ENCODE measurements around the gene HNRNPF. TPM values are rescaled to one million over a fixed set of nuclear protein-coding genes. Genes with fewer than 3 reads are reported as not detected.

HNRNPF gene
- total RNA-seq, 6 experiments from 2014 or later, result 106 to 160 (median 121) TPM

GRCh38 chr10:43355749-43356371, 53.1 kb downstream of the HNRNPF start:
- Histone ChIP-seq H3K27ac (no peak overlapping the region), H3K4me1 (no peaks in the 10 kb centered on the region), H3K9me3 (no peaks in the 10 kb centered on the region), H3K4me3 (no peak overlapping the region), H3K36me3 (no peaks in the 10 kb centered on the region), H3K27me3 (no peaks in the 10 kb centered on the region)
- no peak for DNase-seq
- ATAC-seq, result peak in 1 of 4 donors; percentile 62
- intact Hi-C loops (cut with DNase I), result no loop called here
- 63% methylated on average over 4 of the region's 4 CpGs for WGBS (ENCODE audit: insufficient coverage, low coverage, low lambda C conversion rate, missing lambda C conversion rate)
- TF ChIP-seq CTCF (IDR thresholded peaks at IDR 0.05) (no peak), POLR2A (IDR thresholded peaks at IDR 0.05) (no peak)

- intact Hi-C loops (cut with DNase I), result loop anchor here in 1 of 2 donors (5.0 kb wide), 1 partner anchor 58 kb away; no protein-coding TSS in a partner anchor
- H3K27me3 ChIP-seq, result no peaks in the 10 kb centered on the region
- H3K27ac ChIP-seq, result no peak overlapping the region
- no peaks in the 10 kb centered on the region for H3K36me3 ChIP-seq
- no peaks in the 10 kb centered on the region for H3K9me3 ChIP-seq
- H3K4me3 ChIP-seq, result no peak overlapping the region
- WGBS (ENCODE audit: insufficient coverage, low coverage, low lambda C conversion rate, missing lambda C conversion rate), result 9% methylated on average over 2 of the region's 2 CpGs
- no peaks in the 10 kb centered on the region for H3K4me1 ChIP-seq
- ATAC-seq (no peak), DNase-seq (no peak)
- TF ChIP-seq POLR2A (IDR thresholded peaks at IDR 0.05) (no peak), CTCF (IDR thresholded peaks at IDR 0.05) (no peak)
Measured at GRCh38 chr10:43354879-43355380, 54.1 kb downstream of the HNRNPF start.

- Histone ChIP-seq H3K27ac (no peak overlapping the region), H3K4me3 (no peak overlapping the region), H3K9me3 (no peaks in the 10 kb centered on the region), H3K36me3 (no peaks in the 10 kb centered on the region), H3K4me1 (no peaks in the 10 kb centered on the region), H3K27me3 (no peaks in the 10 kb centered on the region)
- WGBS (ENCODE audit: insufficient coverage, low coverage, low lambda C conversion rate, missing lambda C conversion rate), result 57% methylated on average over 2 of the region's 2 CpGs
- TF ChIP-seq POLR2A (IDR thresholded peaks at IDR 0.05), result no peak
- TF ChIP-seq CTCF (IDR thresholded peaks at IDR 0.05), result no peak
- intact Hi-C loops (cut with DNase I), result loop anchor here in 1 of 2 donors (5.0 kb wide), 1 partner anchor 57 kb away; no protein-coding TSS in a partner anchor
- ATAC-seq, result no peak
- DNase-seq, result no peak
Measured at GRCh38 chr10:43354330-43354635, 54.7 kb downstream of the HNRNPF start.

GRCh38 chr10:43353495-43354329, 55.3 kb downstream of the HNRNPF start:
- H3K27me3 ChIP-seq, result no peaks in the 10 kb centered on the region
- no peak overlapping the region for H3K4me3 ChIP-seq
- H3K9me3 ChIP-seq, result no peaks in the 10 kb centered on the region
- ATAC-seq, result no peak
- H3K27ac ChIP-seq, result no peak overlapping the region
- no peaks in the 10 kb centered on the region for H3K36me3 ChIP-seq
- DNase-seq, result no peak
- intact Hi-C loops (cut with DNase I), result loop anchor here in 1 of 2 donors (5.0 kb wide), 1 partner anchor 56 kb away; no protein-coding TSS in a partner anchor
- 52% methylated on average over 3 of the region's 3 CpGs for WGBS (ENCODE audit: insufficient coverage, low coverage, low lambda C conversion rate, missing lambda C conversion rate)
- H3K4me1 ChIP-seq, result no peaks in the 10 kb centered on the region
- TF ChIP-seq POLR2A (IDR thresholded peaks at IDR 0.05) (no peak), CTCF (IDR thresholded peaks at IDR 0.05) (no peak)
